Nephron (organoid): ENCODE measurements around the gene RABGAP1.

Experiments
- H3K27ac Mint-ChIP-seq, 3 experiments: 2 replicates each; pipeline ENCODE4 v1.8.0; 2020; ENCODE audit warnings: mixed read lengths in 3 of 3, mild to moderate bottlenecking in 2 of 3, moderate library complexity in 1 of 3
- H3K27me3 Mint-ChIP-seq: 2 replicates; pipeline ENCODE4 v1.8.0; 2021; ENCODE audit warnings: low read depth, mild to moderate bottlenecking, moderate library complexity, mixed read lengths
- H3K36me3 Mint-ChIP-seq: 2 replicates; pipeline ENCODE4 v1.8.0; 2020; ENCODE audit warnings: low read depth, mixed read lengths
- H3K4me1 Mint-ChIP-seq: 2 replicates; pipeline ENCODE4 v1.8.0; 2020; ENCODE audit warnings: mixed read lengths
- H3K4me3 Mint-ChIP-seq, 3 experiments: 2 replicates each; pipeline ENCODE4 v1.8.0; 2020; ENCODE audit warnings: mild to moderate bottlenecking in 3 of 3, mixed read lengths in 3 of 3, moderate library complexity in 2 of 3
- H3K9me3 Mint-ChIP-seq: 2 replicates; pipeline ENCODE4 v1.8.0; 2020; ENCODE audit warnings: mixed read lengths
- TF ChIP-seq, protein P1 (sequence below), 3 experiments: fragments of 200-600 bp; sonication (generic); IDR thresholded peaks; one replicate each; pipeline ENCODE4 v1.5.0; 2021; ENCODE audit warnings: antibody characterized with exemption in 3 of 3; ENCODE audit not compliant: unreplicated experiment in 3 of 3

The RABGAP1 gene

DNA sequence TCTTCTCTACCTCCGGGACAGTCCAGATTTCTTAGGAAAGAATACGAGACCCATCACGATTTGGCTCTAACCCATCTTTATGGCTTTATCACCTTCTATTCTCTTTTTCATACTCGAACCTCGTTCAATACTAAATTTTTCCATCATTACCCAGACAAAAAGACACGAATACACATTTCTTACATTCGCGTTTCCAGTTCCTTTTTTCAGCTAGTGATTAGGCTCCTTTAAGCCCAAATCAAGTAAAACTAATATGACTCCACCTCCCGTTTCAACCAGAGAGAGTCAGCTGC, 28.2 kb upstream of the RABGAP1 start:
- Mint-ChIP-seq H3K4me1 (peaks cover 18% of the 10 kb centered on the region), H3K27ac (peak overlapping the region; percentile 95 to 99 (median 99)), H3K27me3 (no peaks in the 10 kb centered on the region), H3K36me3 (peaks cover 19% of the 10 kb centered on the region), H3K4me3 (peak overlapping the region; percentile 91 to 98 (median 96)), H3K9me3 (no peaks in the 10 kb centered on the region)
- TF ChIP-seq, protein P1, sequence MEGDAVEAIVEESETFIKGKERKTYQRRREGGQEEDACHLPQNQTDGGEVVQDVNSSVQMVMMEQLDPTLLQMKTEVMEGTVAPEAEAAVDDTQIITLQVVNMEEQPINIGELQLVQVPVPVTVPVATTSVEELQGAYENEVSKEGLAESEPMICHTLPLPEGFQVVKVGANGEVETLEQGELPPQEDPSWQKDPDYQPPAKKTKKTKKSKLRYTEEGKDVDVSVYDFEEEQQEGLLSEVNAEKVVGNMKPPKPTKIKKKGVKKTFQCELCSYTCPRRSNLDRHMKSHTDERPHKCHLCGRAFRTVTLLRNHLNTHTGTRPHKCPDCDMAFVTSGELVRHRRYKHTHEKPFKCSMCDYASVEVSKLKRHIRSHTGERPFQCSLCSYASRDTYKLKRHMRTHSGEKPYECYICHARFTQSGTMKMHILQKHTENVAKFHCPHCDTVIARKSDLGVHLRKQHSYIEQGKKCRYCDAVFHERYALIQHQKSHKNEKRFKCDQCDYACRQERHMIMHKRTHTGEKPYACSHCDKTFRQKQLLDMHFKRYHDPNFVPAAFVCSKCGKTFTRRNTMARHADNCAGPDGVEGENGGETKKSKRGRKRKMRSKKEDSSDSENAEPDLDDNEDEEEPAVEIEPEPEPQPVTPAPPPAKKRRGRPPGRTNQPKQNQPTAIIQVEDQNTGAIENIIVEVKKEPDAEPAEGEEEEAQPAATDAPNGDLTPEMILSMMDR (IDR thresholded peaks at IDR 0.05; ENCODE audit: unreplicated experiment in 3 of 3): no peak

- peak within 1 kb of the TSS; percentile 95 to 99 (median 99) for H3K27ac Mint-ChIP-seq
- H3K27me3 Mint-ChIP-seq: no peaks in the 10 kb centered on the region
- no peaks in the 10 kb centered on the region for H3K9me3 Mint-ChIP-seq
- peak within 1 kb of the TSS; percentile 91 to 98 (median 96) for H3K4me3 Mint-ChIP-seq
- peaks cover 19% of the 10 kb centered on the region for H3K36me3 Mint-ChIP-seq
- TF ChIP-seq, protein P1 (IDR thresholded peaks at IDR 0.05; ENCODE audit: unreplicated experiment in 3 of 3): no peak
- H3K4me1 Mint-ChIP-seq: peaks cover 18% of the 10 kb centered on the region
These were observed 27.7 kb upstream of the RABGAP1 start, which contains the start of gene ZBTB6 for GRCh38 chr9:122912964-122913673. Gene ZBTB6 (minus strand): TSS chr9:122913323. CDS start chr9:122912072, 1,251 bp downstream.

GRCh38 chr9:122918310-122918709, 22.5 kb upstream of the RABGAP1 start:
- Mint-ChIP-seq H3K9me3 (no peaks in the 10 kb centered on the region), H3K36me3 (peaks cover 19% of the 10 kb centered on the region), H3K4me3 (no peak overlapping the region), H3K27me3 (no peaks in the 10 kb centered on the region), H3K27ac (no peak overlapping the region), H3K4me1 (peaks cover under 1% of the 10 kb centered on the region)
- TF ChIP-seq, protein P1 (IDR thresholded peaks at IDR 0.05; ENCODE audit: unreplicated experiment in 3 of 3): no peak

GRCh38 chr9:122922713-122923112, 18.1 kb upstream of the RABGAP1 start:
- H3K27me3 Mint-ChIP-seq: no peaks in the 10 kb centered on the region
- H3K4me3 Mint-ChIP-seq: no peak overlapping the region
- peaks cover 22% of the 10 kb centered on the region for H3K36me3 Mint-ChIP-seq
- no peaks in the 10 kb centered on the region for H3K4me1 Mint-ChIP-seq
- TF ChIP-seq, protein P1 (IDR thresholded peaks at IDR 0.05; ENCODE audit: unreplicated experiment in 3 of 3): no peak
- H3K9me3 Mint-ChIP-seq: no peaks in the 10 kb centered on the region
- H3K27ac Mint-ChIP-seq: no peak overlapping the region

GRCh38 chr9:122923947-122924346, 16.9 kb upstream of the RABGAP1 start:
- peaks cover 19% of the 10 kb centered on the region for H3K36me3 Mint-ChIP-seq
- TF ChIP-seq, protein P1 (IDR thresholded peaks at IDR 0.05; ENCODE audit: unreplicated experiment in 3 of 3): no peak
- no peaks in the 10 kb centered on the region for H3K9me3 Mint-ChIP-seq
- no peaks in the 10 kb centered on the region for H3K4me1 Mint-ChIP-seq
- no peaks in the 10 kb centered on the region for H3K27me3 Mint-ChIP-seq
- H3K4me3 Mint-ChIP-seq: no peak overlapping the region
- H3K27ac Mint-ChIP-seq: no peak overlapping the region

DNA sequence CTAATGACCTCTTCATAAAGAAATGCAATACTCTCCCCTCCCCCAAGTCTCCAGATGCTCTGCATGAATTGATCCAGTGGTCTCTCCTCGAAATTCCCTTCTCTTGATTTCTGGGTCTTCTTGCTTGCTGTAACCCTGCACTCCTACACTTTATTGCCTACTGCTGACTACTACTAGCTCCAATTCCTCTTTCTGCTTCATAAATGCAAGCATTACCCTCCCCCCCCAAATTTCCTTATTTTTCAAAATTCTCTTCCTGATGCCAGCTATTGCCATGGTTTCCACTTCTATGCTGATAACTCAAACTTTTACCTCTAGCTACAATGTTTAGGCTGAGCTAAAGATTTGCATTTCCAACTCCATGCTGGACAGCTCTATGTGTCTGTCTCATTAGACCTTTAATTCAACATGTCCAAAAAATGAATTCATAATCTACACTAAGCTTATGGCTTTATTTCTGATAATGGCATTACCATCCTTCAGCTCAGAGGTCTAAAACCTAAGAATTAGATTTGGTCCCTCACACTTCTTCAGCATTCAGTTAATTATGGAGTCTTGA, 10.9 kb upstream of the RABGAP1 start:
- Mint-ChIP-seq H3K27me3 (no peaks in the 10 kb centered on the region), H3K27ac (no peak overlapping the region), H3K9me3 (no peaks in the 10 kb centered on the region), H3K36me3 (peaks cover 4% of the 10 kb centered on the region), H3K4me1 (peaks cover 11% of the 10 kb centered on the region), H3K4me3 (no peak overlapping the region)
- TF ChIP-seq, protein P1 (IDR thresholded peaks at IDR 0.05; ENCODE audit: unreplicated experiment in 3 of 3): no peak
